HepG2 (cell line): ENCODE measurements around the gene SPTBN4. TPM values are rescaled to one million over a fixed set of nuclear protein-coding genes. Genes with fewer than 3 reads are reported as not detected.

ENCODE experiments used
- ATAC-seq: fragments of 200-7000 bp; cut with Tn5 transposase; 3 replicates; pipeline ENCODE4 v1.9.1; 2020; ENCODE audit warnings: mild to moderate bottlenecking, moderate library complexity
- BruUV-seq: library from RNA; stranded (reverse); fragments of 400-500 nt; replicated peaks from 2 replicates; lab custom pipeline; 2021; lab: Mats Ljungman, UMichigan
- CTCF ChIA-PET: fragments of 300-600 bp; formaldehyde crosslinking; extraction: SDS; loops from one replicate; lab custom pipeline; 2021; ENCODE audit warnings: low total read pairs, inconsistent platforms, low intra/inter-chr PET ratio; lab: Yijun Ruan, JAX
- POLR2A ChIA-PET: fragments of 350-600 bp; sonication (Branson Sonifier 250); formaldehyde crosslinking; loops from one replicate; lab custom pipeline; 2020; ENCODE audit warnings: antibody characterized with exemption, inconsistent platforms; lab: Yijun Ruan, JAX
- DNase-seq: peaks from one replicate; pipeline ENCODE4 v3.0.0-alpha.2; 2015; ENCODE audit warnings: low spot score
- FAIRE-seq: peaks from 3 replicates; lab custom pipeline; 2011; peaks lifted over from hg19 to GRCh38; lab: Jason Lieb, UNC
- H2AFZ ChIP-seq: one replicate; pipeline ENCODE4 v1.6.1; 2011; ENCODE audit warnings: low read length, inconsistent platforms
- H3K27ac ChIP-seq: fragments of 300-600 bp; 3 replicates; pipeline ENCODE4 v1.8.0; 2011; ENCODE audit warnings: mixed run types, mild to moderate bottlenecking, mixed read lengths, low read length, inconsistent platforms; ENCODE audit not compliant: insufficient read depth; ENCODE audit errors: extremely low read length
- H3K27me3 ChIP-seq, 2 experiments: fragments of 200-600 bp in 1 of 2; 2 replicates in 1 of 2; 3 replicates in 1 of 2; pipeline versions ENCODE4 v1.6.0 to v1.8.0; 2011; ENCODE audit warnings: low read length in 2 of 2, mild to moderate bottlenecking in 2 of 2, moderate library complexity in 2 of 2, inconsistent platforms in 1 of 2; ENCODE audit not compliant: insufficient read depth in 2 of 2, control insufficient read depth in 1 of 2
- H3K36me3 ChIP-seq, 2 experiments: fragments of 200-600 bp in 1 of 2; replicated peaks in 1 of 2; 2 replicates in 1 of 2; 3 replicates in 1 of 2; pipeline versions ENCODE4 v1.5.1 to v1.8.0; 2011; ENCODE audit warnings: low read length in 2 of 2, inconsistent platforms in 1 of 2; ENCODE audit not compliant: insufficient read depth in 2 of 2, control insufficient read depth in 1 of 2
- H3K4me1 ChIP-seq: 2 replicates; pipeline ENCODE4 v1.5.1; 2012; ENCODE audit warnings: low read length, inconsistent platforms; ENCODE audit not compliant: insufficient read depth
- H3K4me2 ChIP-seq: 2 replicates; pipeline ENCODE4 v1.6.0; 2011; ENCODE audit warnings: low read depth, low read length, inconsistent platforms
- H3K4me3 ChIP-seq, 3 experiments: fragments of 200-600 bp in 1 of 3; sonication (generic), shearing (Covaris generic) in 1 of 3; replicated peaks in 1 of 3; 2 replicates each; pipeline ENCODE4 v1.5.1; 2011 to 2016; ENCODE audit warnings: low read length in 3 of 3, inconsistent platforms in 2 of 3, low read depth in 2 of 3, mild to moderate bottlenecking in 2 of 3, control low read depth in 1 of 3, mixed read lengths in 1 of 3; ENCODE audit not compliant: insufficient read depth in 1 of 3
- H3K79me2 ChIP-seq: one replicate; pipeline ENCODE4 v1.6.1; 2011; ENCODE audit warnings: low read length, inconsistent platforms; ENCODE audit not compliant: insufficient read depth
- H3K9ac ChIP-seq: 2 replicates; pipeline ENCODE4 v1.6.0; 2011; ENCODE audit warnings: mild to moderate bottlenecking, low read depth, low read length, inconsistent platforms; ENCODE audit not compliant: insufficient read depth
- H3K9me3 ChIP-seq: 2 replicates; pipeline ENCODE4 v1.5.1; 2012; ENCODE audit warnings: mild to moderate bottlenecking, low read length
- H4K20me1 ChIP-seq: 2 replicates; pipeline ENCODE4 v1.6.0; 2011; ENCODE audit warnings: inconsistent platforms, mild to moderate bottlenecking, low read length, moderate library complexity; ENCODE audit not compliant: insufficient read depth
- UBTF ChIP-seq: sonication (generic); formaldehyde crosslinking; IDR thresholded peaks from 2 replicates; pipeline ENCODE4 v1.4.0; 2020; ENCODE audit warnings: mild to moderate bottlenecking, missing genetic modification reagents
- ZEB1 ChIP-seq: IDR thresholded peaks from 2 replicates; pipeline ENCODE4 v1.6.1; 2012; ENCODE audit warnings: mild to moderate bottlenecking, low read depth, inconsistent platforms; ENCODE audit not compliant: insufficient replicate concordance
- ZNF230 ChIP-seq: sonication (generic); formaldehyde crosslinking; IDR thresholded peaks from 2 replicates; pipeline ENCODE4 v1.4.0; 2020; ENCODE audit warnings: mild to moderate bottlenecking, missing genetic modification reagents
- ZNF629 ChIP-seq: sonication (generic); formaldehyde crosslinking; conservative IDR thresholded peaks from 2 replicates; pipeline ENCODE4 v1.5.0; 2020; ENCODE audit warnings: missing genetic modification reagents
- ZSCAN29 ChIP-seq: sonication (generic); formaldehyde crosslinking; conservative IDR thresholded peaks from 2 replicates; pipeline ENCODE4 v1.4.0; 2020; ENCODE audit warnings: mild to moderate bottlenecking, missing genetic modification reagents
- WGBS: methylation state at CpG from one replicate; pipeline ENCODE4 v1.1.6; 2017; ENCODE audit warnings: low lambda C conversion rate; 5-methylcytosine and 5-hydroxymethylcytosine counted together
- in situ Hi-C: cut with HindIII; loops from 2 replicates; pipeline ENCODE4 v1.10.0; 2017; ENCODE audit warnings: low pct_unique_long_range_greater_than_20kb; ENCODE audit not compliant: extremely low pct_ligation_motif_present
- intact Hi-C: fragments of 100-400 bp; cut with micrococcal nuclease; formaldehyde crosslinking; loops from one replicate; pipeline ENCODE4 v1.10.0; 2022; ENCODE audit not compliant: unreplicated experiment
- polyA plus RNA-seq, 8 experiments: library from polyadenylated mRNA; depleted of rRNA in 3 of 8; stranded (reverse) in 7 of 8; unstranded in 1 of 8; fragments of >200 nt; fragmentation: Illumina TruSeq in 4 of 8; extraction: Trizol in 4 of 8; gene quantifications; 2 replicates each; pipeline versions ENCODE4 v1.2.1 to v1.2.3, GENCODE V29; 2011 to 2016; ENCODE audit warnings: low read depth in 4 of 8, missing spikeins in 1 of 8, mixed read lengths in 1 of 8; ENCODE audit not compliant: insufficient read depth in 1 of 8
- total RNA-seq, 5 experiments: library from RNA; depleted of rRNA; stranded (reverse); fragments of >200 nt; fragmentation: Illumina TruSeq; extraction: Trizol; gene quantifications; 2 replicates each; pipeline ENCODE4 v1.2.3, GENCODE V29; 2016; ENCODE audit warnings: low read depth in 1 of 5

SPTBN4 gene
- total and polyA plus RNA-seq, 2 of the 13 experiments (the other 11 are each of a cell fraction or from before 2014, with no cell fraction given): 0.11 TPM

- no peaks in the 10 kb centered on the region for H4K20me1 ChIP-seq
- ChIA-PET POLR2A (no interaction called here), CTCF (no interaction called here)
- no peak for TF ChIP-seq ZNF230
- no peak for TF ChIP-seq ZSCAN29
- TF ChIP-seq UBTF (CRISPR knock-in tag): no peak
- peak; percentile 45; the same call in 1 of the 2 replicates for TF ChIP-seq ZNF629
- TF ChIP-seq ZEB1: no peak
- no peaks in the 10 kb centered on the region for H3K79me2 ChIP-seq
- no peak overlapping the region for H3K4me2 ChIP-seq
- H3K9me3 ChIP-seq: no peaks in the 10 kb centered on the region
- H3K27ac ChIP-seq: no peak overlapping the region
- H3K4me1 ChIP-seq: peaks cover 14% of the 10 kb centered on the region
- ATAC-seq (no peak), FAIRE-seq (no peak), DNase-seq (no peak)
- intact Hi-C loops (no loop called here), in situ Hi-C loops (no loop called here)
- WGBS: 6% methylated on average over 2 of the region's 3 CpGs
- no TSS peak for BruUV-seq
- no peak overlapping the region for H2AFZ ChIP-seq
- H3K27me3 ChIP-seq: peaks cover 11 to 38% of the 10 kb centered on the region in 2 experiments
- H3K36me3 ChIP-seq: no peaks in the 10 kb centered on the region
- H3K9ac ChIP-seq: no peak overlapping the region
- no peak overlapping the region for H3K4me3 ChIP-seq
These were observed 86.0 kb downstream of the SPTBN4 start for GRCh38 chr19:40552848-40553247.
